HG02798 (cell line): ENCODE measurements around the gene VCAM1.
A peak's percentile ranks its signal among the peaks of the same experiment; 100 is the strongest.

Source experiments
- ATAC-seq: cut with Tn5 transposase; IDR thresholded peaks from one replicate; pipeline ENCODE4 v1.9.1; 2021; ENCODE audit warnings: mild to moderate bottlenecking; ENCODE audit not compliant: unreplicated experiment, poor library complexity

Gene VCAM1

DNA sequence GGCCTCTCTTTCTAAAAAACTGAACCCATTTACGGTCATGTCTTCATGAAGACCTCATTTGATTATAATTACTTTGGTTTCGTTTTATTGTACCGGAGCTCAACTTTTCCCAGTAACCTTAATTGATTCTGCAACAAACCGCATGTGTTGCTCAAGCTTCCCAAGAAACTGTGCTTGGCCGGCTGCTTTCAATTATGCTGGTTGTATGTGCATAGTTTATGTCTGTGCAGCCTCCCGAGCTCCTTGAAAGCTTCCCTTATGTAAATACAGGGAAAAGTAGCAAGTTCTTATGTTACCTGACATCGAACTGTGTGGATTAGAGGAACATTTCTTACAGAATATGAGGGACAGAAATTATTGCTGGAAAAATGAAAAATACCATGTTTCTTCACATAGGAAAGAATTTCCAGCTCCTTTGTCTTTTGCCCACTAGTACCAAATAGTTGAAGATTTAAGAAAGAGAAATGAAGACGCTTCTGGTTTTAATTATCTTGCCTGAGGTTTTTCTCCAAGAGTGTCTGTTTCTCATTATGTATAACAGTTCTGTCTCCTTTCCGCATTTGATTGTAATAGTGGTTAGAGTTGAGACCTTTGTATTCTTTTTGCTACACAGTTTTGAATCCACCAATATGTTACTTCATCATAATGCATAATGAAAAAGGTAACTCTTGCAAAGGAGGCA is 2.1 kb downstream of the VCAM1 start:
- ATAC-seq, result no peak

GRCh38 chr1:100722221-100722620 is 2.7 kb downstream of the VCAM1 start:
- ATAC-seq, result no peak

DNA sequence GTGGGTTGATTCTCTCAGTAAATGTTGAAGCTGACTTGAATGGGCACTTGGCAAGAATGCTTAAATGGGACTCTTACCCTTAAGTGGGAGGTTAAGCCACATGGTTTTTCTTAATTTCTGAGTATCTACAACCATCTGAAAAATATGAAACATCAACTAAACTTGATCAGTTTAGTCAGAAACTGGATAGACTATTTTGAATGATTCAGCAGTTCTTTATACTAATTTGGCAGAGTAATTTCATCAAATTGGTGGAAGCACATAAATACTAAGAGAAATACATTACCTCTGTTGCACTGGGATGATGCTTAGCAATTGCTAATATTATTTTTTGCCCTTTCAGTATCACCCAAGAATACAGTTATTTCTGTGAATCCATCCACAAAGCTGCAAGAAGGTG is 4.7 kb downstream of the VCAM1 start:
- no peak for ATAC-seq

- no peak for ATAC-seq
Observed at GRCh38 chr1:100730130-100730529, 10.6 kb downstream of the VCAM1 start.

DNA sequence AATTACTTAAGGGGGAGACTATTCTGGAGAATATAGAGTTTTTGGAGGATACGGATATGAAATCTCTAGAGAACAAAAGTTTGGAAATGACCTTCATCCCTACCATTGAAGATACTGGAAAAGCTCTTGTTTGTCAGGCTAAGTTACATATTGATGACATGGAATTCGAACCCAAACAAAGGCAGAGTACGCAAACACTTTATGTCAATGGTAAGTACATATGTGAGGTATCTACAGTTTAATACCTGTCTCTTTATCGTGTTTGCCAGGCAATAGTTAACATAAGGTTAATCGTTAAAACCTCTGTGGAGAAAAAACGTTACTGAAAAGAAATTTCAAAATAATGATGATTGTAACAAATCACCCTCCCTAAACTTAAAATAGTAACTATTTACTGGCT is 11.8 kb downstream of the VCAM1 start:
- no peak for ATAC-seq

DNA sequence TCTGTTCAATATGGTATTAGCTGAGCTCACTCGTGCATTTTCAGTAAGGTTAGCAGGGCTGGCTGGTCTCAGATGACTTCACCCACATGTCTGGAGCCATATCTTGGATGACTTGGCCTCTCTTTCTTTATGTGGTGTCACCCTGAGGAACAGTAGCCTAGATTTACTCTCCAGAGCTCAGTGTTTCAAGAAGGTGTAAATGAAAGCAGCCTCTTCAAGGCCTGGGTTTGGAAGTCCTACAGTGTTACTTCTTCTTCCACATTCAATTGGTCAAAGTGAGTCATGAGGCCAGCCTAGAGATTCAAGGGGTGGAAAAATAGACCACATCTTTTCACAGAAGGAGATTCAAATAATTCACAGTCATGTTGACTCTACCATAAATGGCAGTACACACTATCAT is 12.2 kb downstream of the VCAM1 start:
- ATAC-seq, result no peak

DNA sequence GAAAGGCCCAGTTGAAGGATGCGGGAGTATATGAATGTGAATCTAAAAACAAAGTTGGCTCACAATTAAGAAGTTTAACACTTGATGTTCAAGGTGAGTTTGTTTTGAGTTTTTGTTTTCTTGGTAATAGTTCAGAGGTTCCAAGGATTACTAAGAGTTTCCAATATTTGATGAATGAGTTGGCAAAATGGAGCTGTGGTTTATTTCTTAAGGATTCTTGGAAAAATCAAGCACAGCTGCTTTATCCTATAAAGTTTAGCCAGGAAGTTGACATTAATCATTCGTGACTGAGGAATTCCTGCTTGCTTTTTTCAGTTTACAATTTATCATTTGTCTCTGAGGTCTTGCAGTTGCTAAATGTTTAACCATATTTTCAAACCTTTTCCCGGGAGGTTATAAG is 15.1 kb downstream of the VCAM1 start:
- no peak for ATAC-seq

DNA sequence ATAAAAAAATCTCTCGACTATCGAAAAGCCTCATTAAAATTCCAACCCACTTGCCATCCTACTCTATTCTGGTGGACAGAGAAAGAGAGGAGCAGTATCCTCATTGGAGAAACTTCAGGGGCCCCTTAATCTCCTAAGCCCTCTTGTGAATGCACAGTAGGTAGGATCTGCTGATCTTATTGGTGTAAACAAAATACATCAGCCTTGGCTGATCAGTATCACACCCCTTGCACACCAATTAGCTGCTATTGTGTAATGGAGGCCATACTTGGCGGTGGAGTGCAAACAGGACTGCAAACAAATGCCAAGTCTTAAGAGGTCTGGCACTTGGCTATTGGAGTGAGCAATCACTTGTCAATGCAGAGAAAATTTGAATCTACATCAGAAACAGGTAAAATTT is 15.7 kb downstream of the VCAM1 start:
- ATAC-seq, result no peak

DNA sequence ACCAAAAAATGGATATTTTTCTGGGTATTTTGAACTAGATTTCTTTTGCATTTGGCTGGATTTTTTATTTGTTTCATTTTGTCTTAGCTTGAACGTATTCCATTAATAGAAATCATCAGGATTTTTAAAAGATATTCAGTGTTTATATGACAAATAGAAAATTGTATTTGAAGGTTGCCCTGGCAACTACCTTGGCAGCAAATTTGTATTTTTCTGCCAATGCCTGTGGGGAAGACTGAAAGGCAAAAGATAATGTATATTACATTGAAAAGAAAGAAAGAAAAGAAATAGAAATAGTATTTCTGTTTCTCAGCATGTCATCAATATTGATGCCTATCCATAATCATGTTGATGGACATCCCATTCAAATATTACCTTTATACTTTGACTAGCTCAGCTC is 16.8 kb downstream of the VCAM1 start:
- ATAC-seq, result no peak

- no peak for ATAC-seq
Observed at GRCh38 chr1:100736746-100737145, 17.2 kb downstream of the VCAM1 start.

DNA sequence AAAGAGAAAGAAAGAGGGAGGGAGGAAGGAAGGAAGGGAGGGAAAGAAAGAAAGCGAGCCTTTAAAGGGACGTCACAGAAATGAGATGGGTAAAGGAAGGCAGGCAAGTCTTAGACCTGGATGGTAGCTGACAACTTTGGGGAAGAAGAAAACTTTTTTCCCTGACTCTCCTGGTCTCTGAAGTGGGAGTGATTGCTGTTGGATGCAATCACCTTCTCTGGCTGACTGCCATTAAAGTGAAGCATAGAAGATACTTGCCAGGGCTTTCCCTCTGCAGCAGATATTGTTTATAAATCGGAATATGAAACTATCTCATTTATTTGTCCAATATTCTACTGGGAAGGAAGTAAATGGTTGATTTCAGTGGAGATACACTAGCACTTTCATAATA is 27.0 kb downstream of the VCAM1 start:
- peak; percentile 7 for ATAC-seq

GRCh38 chr1:100747771-100748170 is 28.2 kb downstream of the VCAM1 start:
- ATAC-seq, result no peak

DNA sequence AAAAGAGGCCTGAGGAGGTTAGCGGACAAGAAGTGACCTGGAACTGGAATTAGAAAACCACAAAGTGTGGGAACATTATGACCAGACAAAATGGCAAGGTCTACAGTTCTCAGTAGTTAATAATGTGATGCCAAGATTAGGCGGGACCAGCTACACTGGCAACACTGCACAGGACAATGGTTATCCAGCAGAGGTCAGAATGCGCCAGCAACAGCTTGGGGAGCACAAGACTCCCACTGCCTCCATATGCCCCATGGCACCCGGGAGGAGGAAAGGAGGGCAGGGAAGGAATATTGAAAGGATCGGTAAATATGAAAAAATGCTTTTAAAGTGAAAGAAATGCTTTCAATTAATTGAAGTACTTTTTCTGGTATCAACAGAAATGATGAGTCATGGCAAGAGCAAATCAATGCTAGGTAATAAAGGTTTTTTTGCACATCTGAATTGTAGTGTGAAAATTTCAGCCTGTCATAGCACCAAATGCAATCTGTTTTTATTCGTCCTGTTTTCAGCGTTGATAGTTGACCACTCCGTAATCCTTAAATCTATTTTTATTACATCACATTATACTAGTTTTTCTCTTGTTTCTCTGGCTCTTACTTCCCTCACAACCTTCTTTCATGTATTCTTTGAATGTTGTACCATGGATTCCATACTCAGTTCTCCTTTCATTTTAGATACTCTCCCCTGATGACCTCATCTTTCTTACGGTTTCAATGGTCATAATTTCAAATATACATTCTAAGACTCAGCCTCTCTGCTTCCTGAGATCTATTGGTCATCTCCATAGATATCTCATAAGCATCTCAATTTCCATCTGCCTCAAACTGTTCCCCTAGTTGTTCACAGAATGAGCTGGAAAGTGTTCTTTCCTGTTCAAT is 30.7 kb downstream of the VCAM1 start:
- ATAC-seq, result no peak

GRCh38 chr1:100752791-100753190 is 33.2 kb downstream of the VCAM1 start:
- ATAC-seq, result no peak

DNA sequence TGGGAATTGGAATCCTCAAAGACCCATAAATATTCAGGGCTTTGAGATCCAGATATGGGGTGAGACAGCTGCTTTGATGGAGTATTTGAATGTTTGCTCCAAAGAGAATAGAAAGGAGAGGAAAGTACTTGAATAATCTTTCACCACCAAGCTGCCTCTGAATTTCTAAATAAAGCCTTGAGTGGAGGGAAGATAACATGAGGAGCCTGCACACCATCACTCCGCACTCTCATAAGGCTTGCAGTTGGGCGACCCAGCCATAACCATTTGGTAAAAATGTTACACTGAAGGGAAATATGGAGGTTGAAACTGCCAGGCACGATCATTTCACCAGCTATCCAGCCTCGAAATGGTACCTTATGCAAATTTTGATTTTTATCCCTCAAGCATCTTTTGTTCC is 38.4 kb downstream of the VCAM1 start:
- ATAC-seq, result no peak

GRCh38 chr1:100759188-100759587 is 39.6 kb downstream of the VCAM1 start:
- no peak for ATAC-seq

- no peak for ATAC-seq
Observed at GRCh38 chr1:100760511-100760910, 41.0 kb downstream of the VCAM1 start.

- no peak for ATAC-seq
Observed at GRCh38 chr1:100762461-100762860, 42.9 kb downstream of the VCAM1 start.

- no peak for ATAC-seq
Observed at GRCh38 chr1:100767176-100767890, 47.8 kb downstream of the VCAM1 start.

- no peak for ATAC-seq
Observed at GRCh38 chr1:100769323-100769722, 49.8 kb downstream of the VCAM1 start.
